ENCODE results near the gene TSPAN4.

Gene TSPAN4

GRCh38 chr11:820655-821511 is 21.8 kb upstream of the TSPAN4 start:
- H3K4me3 ChIP-seq (ENCODE audit: low read depth, low read length): peak overlapping the region; percentile 66
- TF ChIP-seq CTCF (IDR thresholded peaks at IDR 0.05; ENCODE audit: low read depth, low read length): no peak

GRCh38 chr11:821512-822371 is 20.9 kb upstream of the TSPAN4 start:
- no peak for TF ChIP-seq CTCF (IDR thresholded peaks at IDR 0.05; ENCODE audit: low read depth, low read length)
- peak overlapping the region; percentile 66; the same call in 1 of the 2 replicates for H3K4me3 ChIP-seq (ENCODE audit: low read depth, low read length)

GRCh38 chr11:823441-824291 is 19.0 kb upstream of the TSPAN4 start:
- no peak overlapping the region for H3K4me3 ChIP-seq (ENCODE audit: low read depth, low read length)
- TF ChIP-seq CTCF (IDR thresholded peaks at IDR 0.05; ENCODE audit: low read depth, low read length): no peak

- H3K4me3 ChIP-seq (ENCODE audit: low read depth, low read length): no peak overlapping the region
Observed at GRCh38 chr11:824292-824880, 18.3 kb upstream of the TSPAN4 start.

GRCh38 chr11:824942-825341 is 17.7 kb upstream of the TSPAN4 start:
- H3K4me3 ChIP-seq (ENCODE audit: low read depth, low read length): no peak overlapping the region
- TF ChIP-seq CTCF (IDR thresholded peaks at IDR 0.05; ENCODE audit: low read depth, low read length): no peak

More at GRCh38 chr11:824292-824880, 18.3 kb upstream of the TSPAN4 start:
- TF ChIP-seq CTCF (IDR thresholded peaks at IDR 0.05; ENCODE audit: low read depth, low read length): no peak

- no peak overlapping the region for H3K4me3 ChIP-seq (ENCODE audit: low read depth, low read length)
- TF ChIP-seq CTCF (IDR thresholded peaks at IDR 0.05; ENCODE audit: low read depth, low read length): no peak
Observed at GRCh38 chr11:825366-826226, 17.1 kb upstream of the TSPAN4 start.

Measured in WI38 (cell line).